Measurements from ENCODE around the gene VKORC1. TPM values are rescaled to one million over a fixed set of nuclear protein-coding genes. Genes with fewer than 3 reads are reported as not detected.

VKORC1 gene
- total and polyA plus RNA-seq, 2 experiments from 2014 or later: 105 to 195 TPM

GRCh38 chr16:31043352-31043751, 51.2 kb downstream of the VKORC1 start:
- H3K4me2 ChIP-seq: no peak overlapping the region
- WGBS (ENCODE audit: low lambda C conversion rate, missing lambda C conversion rate): 77% methylated on average over 1 of the region's 1 CpG

GRCh38 chr16:31042866-31043265, 51.7 kb downstream of the VKORC1 start:
- H3K4me1 ChIP-seq (ENCODE audit: insufficient read depth): no peaks in the 10 kb centered on the region
- no peaks in the 10 kb centered on the region for H3K79me2 ChIP-seq
- H3K9me2 ChIP-seq (replicated peaks; ENCODE audit: insufficient read depth): no peaks in the 10 kb centered on the region
- no peak overlapping the region for H3K4me2 ChIP-seq
- no peaks in the 10 kb centered on the region for H3K27me3 ChIP-seq
- no peak overlapping the region for H3K27ac ChIP-seq
- H2AFZ ChIP-seq: no peak overlapping the region
- H3K4me3 ChIP-seq: no peak overlapping the region
- 96% methylated on average over 10 of the region's 10 CpGs for WGBS (ENCODE audit: low lambda C conversion rate, missing lambda C conversion rate)
- H3K36me3 ChIP-seq (replicated peaks; ENCODE audit: insufficient read depth, low read depth): no peaks in the 10 kb centered on the region
- H4K20me1 ChIP-seq (ENCODE audit: insufficient read depth, poor library complexity, severe bottlenecking): no peaks in the 10 kb centered on the region
- no peaks in the 10 kb centered on the region for H3K9me3 ChIP-seq (ENCODE audit: low read depth)
- TF ChIP-seq EZH2phosphoT487 (IDR thresholded peaks at IDR 0.05; ENCODE audit: low read depth, severe bottlenecking, unreplicated experiment): no peak
- no peak for TF ChIP-seq EZH2 (IDR thresholded peaks at IDR 0.05; ENCODE audit: borderline replicate concordance)
- TF ChIP-seq CTCF (IDR thresholded peaks at IDR 0.05; ENCODE audit: poor library complexity): no peak
- DNase-seq (ENCODE audit: low spot score): no peak

More at GRCh38 chr16:31043352-31043751, 51.2 kb downstream of the VKORC1 start:
- H3K9me2 ChIP-seq (replicated peaks; ENCODE audit: insufficient read depth): no peaks in the 10 kb centered on the region
- no peak for DNase-seq (ENCODE audit: low spot score)
- H3K27ac ChIP-seq: no peak overlapping the region
- no peak overlapping the region for H2AFZ ChIP-seq
- H3K79me2 ChIP-seq: no peaks in the 10 kb centered on the region
- no peaks in the 10 kb centered on the region for H3K9me3 ChIP-seq (ENCODE audit: low read depth)
- no peaks in the 10 kb centered on the region for H3K4me1 ChIP-seq (ENCODE audit: insufficient read depth)
- no peaks in the 10 kb centered on the region for H3K27me3 ChIP-seq
- H3K4me3 ChIP-seq: no peak overlapping the region
- TF ChIP-seq EZH2 (IDR thresholded peaks at IDR 0.05; ENCODE audit: borderline replicate concordance) (no peak), EZH2phosphoT487 (IDR thresholded peaks at IDR 0.05; ENCODE audit: low read depth, severe bottlenecking, unreplicated experiment) (no peak), CTCF (IDR thresholded peaks at IDR 0.05; ENCODE audit: poor library complexity) (no peak)
- no peaks in the 10 kb centered on the region for H4K20me1 ChIP-seq (ENCODE audit: insufficient read depth, poor library complexity, severe bottlenecking)
- no peaks in the 10 kb centered on the region for H3K36me3 ChIP-seq (replicated peaks; ENCODE audit: insufficient read depth, low read depth)

Other genes starting within 250 kb of the VKORC1 start
- 21.4 and 25.7 TPM in 2 replicates for gene BCL7C, start 200.7 kb downstream of the VKORC1 start, total RNA-seq
- 54.1 and 57.3 TPM in 2 replicates for gene BCL7C, start 200.7 kb downstream of the VKORC1 start, polyA plus RNA-seq
- gene CTF1, start 198.2 kb downstream of the VKORC1 start, total RNA-seq: 1.1 and 1.7 TPM in 2 replicates
- 13.0 and 18.2 TPM in 2 replicates for gene CTF1, start 198.2 kb downstream of the VKORC1 start, polyA plus RNA-seq
- 15.6 and 19.4 TPM in 2 replicates for gene FBXL19, start 171.2 kb downstream of the VKORC1 start, total RNA-seq
- 2.1 and 3.6 TPM in 2 replicates for gene FBXL19, start 171.2 kb downstream of the VKORC1 start, polyA plus RNA-seq
- 42.4 and 52.5 TPM in 2 replicates for gene ORAI3, start 145.7 kb downstream of the VKORC1 start, total RNA-seq
- 54.0 and 56.9 TPM in 2 replicates for gene ORAI3, start 145.7 kb downstream of the VKORC1 start, polyA plus RNA-seq
- 1.8 and 2.7 TPM in 2 replicates for gene SETD1A, start 137.0 kb downstream of the VKORC1 start, total RNA-seq
- 2.2 and 2.3 TPM in 2 replicates for gene SETD1A, start 137.0 kb downstream of the VKORC1 start, polyA plus RNA-seq
- 17.5 and 18.1 TPM in 2 replicates for gene HSD3B7, start 109.6 kb downstream of the VKORC1 start, total RNA-seq
- gene HSD3B7, start 109.6 kb downstream of the VKORC1 start, polyA plus RNA-seq: 16.7 and 20.8 TPM in 2 replicates
- gene STX1B, start 84.2 kb downstream of the VKORC1 start, total RNA-seq: 0.87 and 1.6 TPM in 2 replicates
- gene STX1B, start 84.2 kb downstream of the VKORC1 start, polyA plus RNA-seq: 2.0 and 2.7 TPM in 2 replicates
- 23.2 and 25.9 TPM in 2 replicates for gene STX4, start 61.2 kb downstream of the VKORC1 start, total RNA-seq
- gene STX4, start 61.2 kb downstream of the VKORC1 start, polyA plus RNA-seq: 72.4 and 90.4 TPM in 2 replicates
- gene ZNF668, start 20.6 kb downstream of the VKORC1 start, total RNA-seq: 6.9 and 8.1 TPM in 2 replicates
- gene ZNF668, start 20.6 kb downstream of the VKORC1 start, polyA plus RNA-seq: 12.4 and 13.0 TPM in 2 replicates
- 6.2 and 9.1 TPM in 2 replicates for gene ZNF646, start 20.4 kb downstream of the VKORC1 start, total RNA-seq
- 3.1 and 4.8 TPM in 2 replicates for gene ZNF646, start 20.4 kb downstream of the VKORC1 start, polyA plus RNA-seq
- 1.5 and 2.2 TPM in 2 replicates for gene PRSS53, start 5.9 kb downstream of the VKORC1 start, total RNA-seq
- gene PRSS53, start 5.9 kb downstream of the VKORC1 start, polyA plus RNA-seq: 0.39 and 0.66 TPM in 2 replicates
- gene BCKDK, start 13.6 kb upstream of the VKORC1 start, total RNA-seq: 27.3 and 30.9 TPM in 2 replicates
- 62.1 and 75.2 TPM in 2 replicates for gene BCKDK, start 13.6 kb upstream of the VKORC1 start, polyA plus RNA-seq
- gene KAT8, start 22.9 kb upstream of the VKORC1 start, total RNA-seq: 44.2 and 53.4 TPM in 2 replicates
- gene KAT8, start 22.9 kb upstream of the VKORC1 start, polyA plus RNA-seq: 33.9 and 34.8 TPM in 2 replicates
- 155 and 192 TPM in 2 replicates for gene PRSS8, start 40.9 kb upstream of the VKORC1 start, total RNA-seq
- 297 and 320 TPM in 2 replicates for gene PRSS8, start 40.9 kb upstream of the VKORC1 start, polyA plus RNA-seq
- gene PRSS36, start 55.3 kb upstream of the VKORC1 start, total RNA-seq: 0.63 and 2.9 TPM in 2 replicates
- 1.4 and 2.1 TPM in 2 replicates for gene PRSS36, start 55.3 kb upstream of the VKORC1 start, polyA plus RNA-seq
- gene FUS, start 85.3 kb upstream of the VKORC1 start, total RNA-seq: 39.7 and 47.4 TPM in 2 replicates
- 327 and 345 TPM in 2 replicates for gene FUS, start 85.3 kb upstream of the VKORC1 start, polyA plus RNA-seq
- 9.4 and 15.1 TPM in 2 replicates for gene PYCARD, start 108.0 kb upstream of the VKORC1 start, total RNA-seq
- 13.8 and 16.1 TPM in 2 replicates for gene PYCARD, start 108.0 kb upstream of the VKORC1 start, polyA plus RNA-seq
- 0.04 TPM in 1 of 2 replicates, not detected in the other for gene TRIM72, start 119.3 kb upstream of the VKORC1 start, total RNA-seq
- not detected in 2 replicates for gene TRIM72, start 119.3 kb upstream of the VKORC1 start, polyA plus RNA-seq
- not detected in 2 replicates for gene PYDC1, start 122.3 kb upstream of the VKORC1 start, total RNA-seq
- not detected in 2 replicates for gene PYDC1, start 122.3 kb upstream of the VKORC1 start, polyA plus RNA-seq
- gene ITGAM, start 165.2 kb upstream of the VKORC1 start, total RNA-seq: 0.32 and 2.5 TPM in 2 replicates
- not detected in 2 replicates for gene ITGAM, start 165.2 kb upstream of the VKORC1 start, polyA plus RNA-seq